Caco-2 (cell line): ENCODE results near the gene SORCS2. TPM values are rescaled to one million over a fixed set of nuclear protein-coding genes. Genes with fewer than 3 reads are reported as not detected.
A peak's percentile ranks its signal among the peaks of the same experiment; 100 is the strongest.

Experiments
- BruUV-seq: library from RNA; stranded (reverse); fragments of 400-500 nt; replicated peaks from 2 replicates; lab custom pipeline; 2021; lab: Mats Ljungman, UMichigan
- CTCF ChIA-PET: fragments of 300-600 bp; sonication (Branson Sonifier 250); formaldehyde crosslinking; loops from one replicate; lab custom pipeline; 2022; ENCODE audit warnings: antibody characterized with exemption; lab: Charles Lee
- POLR2A ChIA-PET: fragments of 300-600 bp; sonication (Branson Sonifier 250); formaldehyde crosslinking; loops from one replicate; lab custom pipeline; 2022; ENCODE audit warnings: antibody characterized with exemption; lab: Charles Lee
- DNase-seq, 2 experiments: peaks; one replicate each; pipeline versions ENCODE4 v3.0.0 to v3.0.0-alpha.2; 2020 to 2022
- H3K27me3 ChIP-seq: replicated peaks from 2 replicates; pipeline ENCODE4 v1.6.0; 2011; ENCODE audit warnings: low read length; ENCODE audit not compliant: control insufficient read depth, insufficient read depth
- H3K36me3 ChIP-seq: 2 replicates; pipeline ENCODE4 v1.5.1; 2011; ENCODE audit warnings: low read length; ENCODE audit not compliant: control insufficient read depth, insufficient read depth
- H3K4me1 ChIP-seq: fragments of 250-450 bp; sonication (Bioruptor Pico); 2 replicates; pipeline ENCODE4 v1.5.1; 2020; ENCODE audit warnings: mild to moderate bottlenecking
- H3K4me3 ChIP-seq: 2 replicates; pipeline ENCODE4 v1.5.1; 2011; ENCODE audit warnings: low read depth, mild to moderate bottlenecking, control low read depth, low read length
- H3K9me3 ChIP-seq: fragments of 250-450 bp; sonication (Bioruptor Pico); 2 replicates; pipeline ENCODE4 v1.5.1; 2020; ENCODE audit warnings: mild to moderate bottlenecking, moderate library complexity
- H3K27ac Mint-ChIP-seq: one replicate; pipeline ENCODE4 v1.8.0; 2022; ENCODE audit warnings: mixed read lengths; ENCODE audit not compliant: unreplicated experiment
- H3K27me3 Mint-ChIP-seq: one replicate; pipeline ENCODE4 v1.8.0; 2022; ENCODE audit warnings: mixed read lengths; ENCODE audit not compliant: insufficient read depth, unreplicated experiment
- H3K36me3 Mint-ChIP-seq: one replicate; pipeline ENCODE4 v1.8.0; 2022; ENCODE audit warnings: mild to moderate bottlenecking, mixed read lengths; ENCODE audit not compliant: insufficient read depth, unreplicated experiment
- H3K4me1 Mint-ChIP-seq: one replicate; pipeline ENCODE4 v1.8.0; 2022; ENCODE audit warnings: low read depth, mixed read lengths; ENCODE audit not compliant: unreplicated experiment
- H3K4me3 Mint-ChIP-seq: one replicate; pipeline ENCODE4 v1.8.0; 2022; ENCODE audit warnings: mild to moderate bottlenecking, moderate library complexity, mixed read lengths; ENCODE audit not compliant: unreplicated experiment
- H3K9me3 Mint-ChIP-seq: one replicate; pipeline ENCODE4 v1.8.0; 2022; ENCODE audit warnings: mixed read lengths; ENCODE audit not compliant: unreplicated experiment
- intact Hi-C: fragments of 100-400 bp; cut with micrococcal nuclease; formaldehyde crosslinking; loops from one replicate; pipeline ENCODE4 v1.10.0; 2022; ENCODE audit not compliant: unreplicated experiment
- total RNA-seq: library from RNA; stranded (reverse); gene quantifications from 2 replicates; pipeline ENCODE4 v1.2.3, GENCODE V29; 2022
- TF ChIP-seq, protein P1 (sequence below), 2 experiments: fragments of 200-600 bp in 1 of 2; IDR thresholded peaks; 1 replicate in 1 of 2; 2 replicates in 1 of 2; pipeline versions ENCODE4 v1.5.1 to v1.8.0; 2011 to 2022; ENCODE audit warnings: antibody characterized with exemption in 1 of 2, control low read depth in 1 of 2, inconsistent platforms in 1 of 2, low read depth in 1 of 2, low read length in 1 of 2, mild to moderate bottlenecking in 1 of 2, moderate library complexity in 1 of 2; ENCODE audit not compliant: insufficient read depth in 1 of 2, severe bottlenecking in 1 of 2, unreplicated experiment in 1 of 2

The SORCS2 gene
- total RNA-seq, 1 experiment from 2014 or later, result 1.6 TPM

DNA sequence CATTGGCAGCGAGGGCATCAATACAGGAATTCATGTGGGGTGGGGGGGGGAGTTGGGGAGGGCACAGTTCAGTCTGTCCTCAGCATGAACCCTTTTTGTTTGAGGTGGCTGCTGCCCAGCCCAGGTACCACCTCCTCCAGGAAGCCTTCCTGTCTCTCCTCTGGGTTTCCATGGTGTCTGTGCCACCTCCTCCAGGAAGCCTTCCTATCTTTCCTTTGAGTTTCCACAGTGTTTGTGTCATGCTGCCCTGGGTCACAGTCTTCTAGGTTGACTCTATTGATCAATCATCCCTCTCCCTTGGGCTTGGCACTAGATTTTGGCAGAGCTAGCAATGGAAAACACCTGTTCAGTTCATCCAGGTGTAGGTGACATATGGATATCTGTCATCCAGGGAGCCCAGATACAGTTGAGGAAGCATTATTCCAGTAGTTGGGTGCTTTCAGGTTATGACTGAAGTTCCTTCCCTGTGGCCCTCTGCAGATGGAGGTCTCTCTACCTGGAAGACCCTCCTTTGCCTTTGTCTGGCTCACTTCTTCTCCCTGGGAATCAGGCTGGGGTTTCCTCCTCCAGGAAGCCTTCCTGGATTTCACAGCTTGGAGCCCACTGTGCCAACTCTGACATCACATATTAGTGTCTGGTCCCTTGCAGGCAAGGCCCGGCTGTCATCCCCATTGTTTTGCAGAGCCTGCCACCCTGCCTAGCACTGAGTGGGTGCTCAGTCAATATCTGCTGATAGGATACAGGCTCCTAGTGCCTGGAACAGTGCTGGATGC lies 96.6 kb downstream of the SORCS2 start:
- TF ChIP-seq, protein P1, sequence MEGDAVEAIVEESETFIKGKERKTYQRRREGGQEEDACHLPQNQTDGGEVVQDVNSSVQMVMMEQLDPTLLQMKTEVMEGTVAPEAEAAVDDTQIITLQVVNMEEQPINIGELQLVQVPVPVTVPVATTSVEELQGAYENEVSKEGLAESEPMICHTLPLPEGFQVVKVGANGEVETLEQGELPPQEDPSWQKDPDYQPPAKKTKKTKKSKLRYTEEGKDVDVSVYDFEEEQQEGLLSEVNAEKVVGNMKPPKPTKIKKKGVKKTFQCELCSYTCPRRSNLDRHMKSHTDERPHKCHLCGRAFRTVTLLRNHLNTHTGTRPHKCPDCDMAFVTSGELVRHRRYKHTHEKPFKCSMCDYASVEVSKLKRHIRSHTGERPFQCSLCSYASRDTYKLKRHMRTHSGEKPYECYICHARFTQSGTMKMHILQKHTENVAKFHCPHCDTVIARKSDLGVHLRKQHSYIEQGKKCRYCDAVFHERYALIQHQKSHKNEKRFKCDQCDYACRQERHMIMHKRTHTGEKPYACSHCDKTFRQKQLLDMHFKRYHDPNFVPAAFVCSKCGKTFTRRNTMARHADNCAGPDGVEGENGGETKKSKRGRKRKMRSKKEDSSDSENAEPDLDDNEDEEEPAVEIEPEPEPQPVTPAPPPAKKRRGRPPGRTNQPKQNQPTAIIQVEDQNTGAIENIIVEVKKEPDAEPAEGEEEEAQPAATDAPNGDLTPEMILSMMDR (IDR thresholded peaks at IDR 0.05; ENCODE audit: insufficient read depth in 1 of 2, low read depth in 1 of 2, low read length in 1 of 2, severe bottlenecking in 1 of 2, unreplicated experiment in 1 of 2), result no peak
- Histone ChIP-seq H3K27me3 (no peaks in the 10 kb centered on the region), H3K36me3 (no peaks in the 10 kb centered on the region), H3K9me3 (no peaks in the 10 kb centered on the region), H3K4me1 (no peaks in the 10 kb centered on the region), H3K4me3 (no peak overlapping the region)
- ChIA-PET POLR2A (no interaction called here), CTCF (no interaction called here)
- Mint-ChIP-seq H3K4me3 (no peak overlapping the region), H3K27me3 (no peaks in the 10 kb centered on the region), H3K9me3 (no peaks in the 10 kb centered on the region), H3K27ac (no peak overlapping the region), H3K36me3 (no peaks in the 10 kb centered on the region), H3K4me1 (no peaks in the 10 kb centered on the region)
- no TSS peak for BruUV-seq
- no peak for DNase-seq
- intact Hi-C loops, result no loop called here

DNA sequence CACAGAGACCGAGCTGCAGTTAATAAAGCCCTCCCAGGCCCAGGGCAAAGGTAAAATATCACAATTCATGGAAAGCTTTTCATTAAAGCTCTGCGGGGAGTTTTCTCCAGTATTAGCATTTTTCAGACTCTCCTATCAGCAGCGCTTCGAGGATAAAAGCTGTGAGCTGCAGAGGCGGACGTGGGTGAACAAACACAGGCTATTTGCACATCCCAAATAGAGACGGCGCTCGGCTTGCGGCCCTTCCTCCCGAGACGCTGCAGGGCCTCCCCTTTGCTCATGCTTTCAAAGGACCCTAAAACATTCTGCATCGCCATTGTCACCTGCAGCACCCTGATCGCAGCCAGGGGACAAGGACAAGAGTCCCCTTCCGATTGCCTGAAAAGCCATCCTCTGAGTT lies 97.3 kb downstream of the SORCS2 start:
- POLR2A ChIA-PET, result no interaction called here
- no peaks in the 10 kb centered on the region for H3K27me3 ChIP-seq
- CTCF ChIA-PET, result no interaction called here
- H3K36me3 ChIP-seq, result no peaks in the 10 kb centered on the region
- Mint-ChIP-seq H3K4me1 (no peaks in the 10 kb centered on the region), H3K9me3 (no peaks in the 10 kb centered on the region), H3K27me3 (no peaks in the 10 kb centered on the region), H3K4me3 (no peak overlapping the region), H3K36me3 (no peaks in the 10 kb centered on the region), H3K27ac (no peak overlapping the region)
- H3K4me3 ChIP-seq, result no peak overlapping the region
- no TSS peak for BruUV-seq
- TF ChIP-seq, protein P1 (IDR thresholded peaks at IDR 0.05; ENCODE audit: insufficient read depth in 1 of 2, low read depth in 1 of 2, low read length in 1 of 2, severe bottlenecking in 1 of 2, unreplicated experiment in 1 of 2), result no peak
- peak in 1 of 2 experiments; percentile 29 for DNase-seq
- no peaks in the 10 kb centered on the region for H3K9me3 ChIP-seq
- H3K4me1 ChIP-seq, result no peaks in the 10 kb centered on the region
- intact Hi-C loops, result no loop called here

DNA sequence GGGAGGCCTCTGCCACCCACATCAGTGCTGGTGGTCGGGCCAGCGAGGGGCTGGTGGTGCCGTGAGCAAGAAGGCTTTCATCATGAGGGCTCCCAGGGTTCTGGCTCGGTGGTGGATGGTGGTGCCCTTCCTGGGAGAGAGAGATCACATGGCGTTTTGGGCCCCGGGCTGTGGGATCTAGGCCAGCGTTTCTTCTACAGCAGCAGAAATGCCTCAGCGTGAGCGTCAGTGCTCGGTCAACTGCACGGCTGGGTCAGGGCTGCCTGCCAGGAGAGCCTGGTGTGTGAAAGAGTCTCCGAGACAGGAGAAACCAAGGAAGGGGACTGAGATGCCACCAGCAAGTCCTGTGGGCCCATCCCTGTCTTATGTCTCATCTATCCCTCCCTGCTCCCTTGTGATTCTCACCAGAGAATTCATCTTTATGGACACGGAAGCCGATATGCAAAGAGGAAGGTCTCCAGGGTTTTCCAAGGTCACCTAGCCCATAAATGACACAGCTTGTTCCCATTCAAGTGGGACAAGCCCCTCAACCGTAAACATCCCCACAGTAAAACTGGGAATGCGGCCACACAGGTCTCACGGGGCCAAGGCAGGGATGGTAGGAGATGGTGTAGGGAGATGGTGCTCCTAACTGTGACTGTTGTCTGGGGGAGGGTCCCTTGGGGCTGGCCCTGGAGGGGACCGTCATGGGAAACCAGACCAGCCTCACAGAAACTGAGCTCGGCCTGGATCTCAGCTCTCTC lies 99.2 kb downstream of the SORCS2 start:
- Mint-ChIP-seq H3K27ac (no peak overlapping the region), H3K4me1 (no peaks in the 10 kb centered on the region), H3K36me3 (no peaks in the 10 kb centered on the region), H3K4me3 (no peak overlapping the region), H3K9me3 (no peaks in the 10 kb centered on the region), H3K27me3 (no peaks in the 10 kb centered on the region)
- ChIA-PET CTCF (no interaction called here), POLR2A (no interaction called here)
- no TSS peak for BruUV-seq
- TF ChIP-seq, protein P1 (IDR thresholded peaks at IDR 0.05; ENCODE audit: insufficient read depth in 1 of 2, low read depth in 1 of 2, low read length in 1 of 2, severe bottlenecking in 1 of 2, unreplicated experiment in 1 of 2), result no peak
- DNase-seq, result no peak
- no peaks in the 10 kb centered on the region for H3K9me3 ChIP-seq
- intact Hi-C loops, result no loop called here
- no peaks in the 10 kb centered on the region for H3K27me3 ChIP-seq
- no peak overlapping the region for H3K4me3 ChIP-seq
- H3K36me3 ChIP-seq, result no peaks in the 10 kb centered on the region
- no peaks in the 10 kb centered on the region for H3K4me1 ChIP-seq
